HG03558 (cell line): ENCODE results near the gene KRTAP5-3.

Source experiments
- ATAC-seq: cut with Tn5 transposase; IDR thresholded peaks from one replicate; pipeline ENCODE4 v1.9.1; 2021; ENCODE audit warnings: moderate number of reproducible peaks; ENCODE audit not compliant: unreplicated experiment; ENCODE audit errors: extremely low read depth

KRTAP5-3 gene

DNA sequence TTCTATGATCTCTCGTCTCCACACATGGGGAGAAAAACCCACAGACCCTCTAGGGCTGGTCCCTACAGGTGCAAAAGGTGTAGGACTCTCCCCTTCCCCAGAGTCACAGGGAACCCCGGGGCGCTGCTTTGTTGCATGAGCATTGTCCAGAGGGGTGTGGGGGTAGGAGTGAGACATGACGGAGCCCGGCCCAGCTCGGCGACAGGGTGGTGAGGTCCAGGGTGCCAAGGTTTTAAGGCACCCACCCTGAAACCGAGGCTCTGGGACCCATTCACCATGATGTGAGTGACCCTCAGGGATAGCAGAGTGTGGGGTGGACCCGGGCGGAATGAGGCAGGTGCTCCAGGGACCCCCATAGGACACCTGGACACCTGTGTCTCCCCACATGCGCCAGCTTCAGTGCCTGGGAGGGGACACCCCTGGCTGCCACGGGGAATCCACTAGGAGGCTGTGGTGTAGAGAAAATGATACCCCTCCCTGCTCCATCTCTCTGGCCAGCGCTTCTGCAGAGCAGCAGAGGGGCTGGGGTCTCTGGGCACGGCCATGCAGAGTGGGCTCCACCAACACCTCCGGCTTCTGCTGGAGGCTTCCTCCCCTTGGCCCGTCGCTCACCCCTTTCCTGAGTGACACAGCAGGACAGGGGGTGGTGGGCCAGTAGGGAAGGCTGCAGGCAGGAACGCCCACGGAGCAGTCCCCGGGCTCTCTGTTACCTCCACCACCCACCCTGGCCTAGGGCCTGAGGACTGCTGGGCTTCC, 36.5 kb upstream of the KRTAP5-3 start:
- ATAC-seq, result no peak

DNA sequence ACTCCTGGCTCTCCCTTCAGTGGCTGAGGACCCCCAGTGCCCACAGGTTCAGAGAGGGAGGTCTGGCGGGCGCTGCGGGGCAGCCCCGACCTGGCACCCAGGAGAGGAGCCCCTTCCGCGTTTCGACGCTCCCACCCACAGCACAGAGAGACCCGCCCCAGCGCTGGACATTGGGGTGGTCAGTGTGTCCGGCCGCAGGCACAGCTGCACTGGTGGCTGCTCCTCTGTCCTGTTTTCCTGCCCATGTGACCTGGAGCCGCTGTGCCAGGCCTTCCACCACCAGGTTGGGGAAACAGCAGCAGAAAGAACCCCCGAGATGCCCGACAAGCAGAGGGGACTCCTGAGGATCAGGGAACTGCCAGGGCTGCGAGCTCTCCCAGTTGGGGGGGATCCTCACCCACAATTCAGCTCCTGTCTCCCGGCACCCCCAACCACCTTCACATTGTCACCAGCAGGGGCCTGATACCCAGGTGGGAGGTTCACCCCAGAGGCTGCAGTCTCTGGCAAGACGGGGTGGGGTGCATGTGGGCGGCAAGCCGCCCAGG, 35.0 kb upstream of the KRTAP5-3 start:
- no peak for ATAC-seq

- ATAC-seq, result no peak
These were observed 34.3 kb upstream of the KRTAP5-3 start for GRCh38 chr11:1642288-1643145.

- ATAC-seq, result no peak
These were observed 32.8 kb upstream of the KRTAP5-3 start for GRCh38 chr11:1641096-1641495.

- ATAC-seq, result no peak
These were observed 32.0 kb upstream of the KRTAP5-3 start for GRCh38 chr11:1640076-1640946.

DNA sequence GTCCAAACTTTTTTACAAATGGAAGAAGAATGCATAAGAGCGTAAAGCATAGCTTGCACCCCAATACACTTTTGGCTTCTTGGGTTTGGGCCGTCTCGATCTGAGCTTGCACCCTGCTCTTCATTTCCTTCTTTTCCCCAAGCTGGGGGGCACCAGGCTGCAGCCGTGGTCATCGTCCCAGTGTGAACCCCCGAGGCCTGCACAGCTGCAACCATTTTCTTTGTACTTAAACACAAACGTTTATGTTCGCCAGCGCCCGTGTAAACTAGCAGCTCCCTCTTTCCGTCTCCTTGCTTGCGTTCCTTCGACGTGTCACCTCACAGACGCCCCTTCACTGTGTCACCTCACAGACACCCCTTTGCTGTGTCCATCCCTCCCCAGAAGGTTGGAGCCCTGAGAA, 31.4 kb upstream of the KRTAP5-3 start:
- no peak for ATAC-seq

- no peak for ATAC-seq
These were observed 30.9 kb upstream of the KRTAP5-3 start for GRCh38 chr11:1639102-1639620.

DNA sequence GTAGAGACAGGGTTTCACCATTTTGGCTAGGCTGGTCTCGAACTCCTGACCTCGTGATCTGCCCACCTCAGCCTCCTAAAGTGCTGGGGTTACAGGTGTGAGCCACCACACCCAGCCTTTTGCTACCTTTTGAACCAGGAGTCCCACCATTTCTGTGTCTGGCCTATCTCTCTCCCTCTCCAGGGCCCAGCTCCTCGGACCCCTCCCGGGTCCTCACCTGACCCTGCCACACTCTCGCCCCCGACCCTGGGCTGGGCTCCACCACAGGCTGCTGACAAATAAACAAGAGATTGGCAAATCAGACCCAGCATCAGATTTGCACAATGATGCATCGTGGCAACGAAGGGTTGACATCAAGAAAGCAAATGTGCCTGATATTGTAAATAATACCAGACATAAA, 30.1 kb upstream of the KRTAP5-3 start:
- no peak for ATAC-seq

- no peak for ATAC-seq
These were observed 29.4 kb upstream of the KRTAP5-3 start for GRCh38 chr11:1637628-1638027.

GRCh38 chr11:1636291-1636950, 28.2 kb upstream of the KRTAP5-3 start:
- no peak for ATAC-seq

DNA sequence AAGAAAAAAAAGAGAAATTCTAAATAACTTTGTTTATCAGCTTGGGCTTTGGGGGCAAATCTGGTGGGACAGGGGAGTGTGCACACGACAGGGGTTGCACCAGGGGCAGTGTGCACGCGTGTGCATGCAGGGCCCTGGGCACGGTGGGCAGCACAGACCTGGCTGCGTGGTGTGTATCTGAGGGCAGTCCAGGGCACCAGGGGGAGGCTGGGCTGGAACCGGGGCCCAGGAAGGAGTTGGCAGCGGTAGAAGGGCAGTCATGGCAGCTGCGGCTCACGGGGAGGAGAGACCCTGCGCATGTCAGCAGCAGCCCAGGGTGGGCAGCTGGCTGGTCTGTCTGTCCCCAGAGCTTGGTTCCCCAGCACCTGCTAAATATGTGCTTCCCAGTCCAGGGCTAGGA, 25.6 kb upstream of the KRTAP5-3 start:
- no peak for ATAC-seq

- ATAC-seq, result no peak
These were observed 23.9 kb upstream of the KRTAP5-3 start for GRCh38 chr11:1632053-1632714.

- ATAC-seq, result no peak
These were observed 22.9 kb upstream of the KRTAP5-3 start for GRCh38 chr11:1631066-1631568.

DNA sequence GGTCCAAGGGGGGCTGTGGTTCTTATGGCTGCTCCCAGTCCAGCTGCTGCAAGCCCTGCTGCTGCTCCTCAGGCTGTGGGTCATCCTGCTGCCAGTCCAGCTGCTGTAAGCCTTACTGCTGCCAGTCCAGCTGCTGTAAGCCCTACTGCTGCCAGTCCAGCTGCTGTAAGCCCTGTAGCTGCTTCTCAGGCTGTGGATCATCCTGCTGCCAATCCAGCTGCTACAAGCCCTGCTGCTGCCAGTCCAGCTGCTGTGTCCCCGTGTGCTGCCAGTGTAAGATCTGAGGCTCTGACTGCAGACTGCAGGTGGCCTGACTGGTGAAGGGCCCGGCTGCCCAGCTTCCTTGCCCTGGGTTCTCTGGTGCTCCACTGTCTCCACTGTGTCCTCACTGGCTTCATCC, 22.0 kb upstream of the KRTAP5-3 start:
- no peak for ATAC-seq

DNA sequence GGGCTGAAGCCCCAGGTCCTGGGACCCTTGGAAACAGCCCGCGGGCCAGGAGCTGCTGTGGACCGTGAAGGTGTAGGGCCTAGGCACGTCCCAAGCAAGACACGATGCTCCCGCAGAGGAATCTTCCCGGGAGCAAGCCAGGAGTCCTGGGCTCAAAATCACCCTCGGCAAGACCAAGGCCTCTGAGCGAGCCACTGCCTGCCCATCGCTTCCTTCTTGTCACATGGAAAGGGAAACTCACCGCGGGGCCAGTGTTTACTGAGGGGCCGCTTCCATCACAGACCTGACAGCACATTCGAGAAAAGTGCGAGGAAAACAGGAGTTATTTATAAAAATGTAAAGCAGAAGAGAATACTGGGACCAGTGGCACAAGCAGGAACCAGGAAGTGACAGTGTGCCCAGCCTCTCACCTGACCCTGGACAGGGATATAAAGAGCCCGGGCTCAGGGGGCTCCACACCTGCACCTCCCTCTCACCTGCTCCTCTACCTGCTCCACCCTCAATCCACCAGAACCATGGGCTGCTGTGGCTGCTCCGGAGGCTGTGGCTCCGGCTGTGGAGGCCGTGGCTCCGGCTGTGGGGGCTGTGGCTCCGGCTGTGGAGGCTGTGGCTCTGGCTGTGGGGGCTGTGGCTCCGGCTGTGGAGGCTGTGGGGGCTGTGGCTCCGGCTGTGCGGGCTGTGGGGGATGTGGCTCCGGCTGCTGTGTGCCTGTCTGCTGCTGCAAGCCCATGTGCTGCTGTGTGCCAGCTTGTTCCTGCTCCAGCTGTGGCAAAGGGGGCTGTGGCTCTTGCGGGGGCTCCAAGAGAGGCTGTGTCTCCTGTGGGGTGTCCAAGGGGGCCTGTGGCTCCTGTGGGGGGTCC, 21.3 kb upstream of the KRTAP5-3 start, which contains the start of gene KRTAP5-5:
Gene KRTAP5-5, plus strand, starts transcription at position 450 of the 860 bp plus-strand sequence. Its CDS starts 66 bp downstream, at position 516.
- no peak for ATAC-seq

DNA sequence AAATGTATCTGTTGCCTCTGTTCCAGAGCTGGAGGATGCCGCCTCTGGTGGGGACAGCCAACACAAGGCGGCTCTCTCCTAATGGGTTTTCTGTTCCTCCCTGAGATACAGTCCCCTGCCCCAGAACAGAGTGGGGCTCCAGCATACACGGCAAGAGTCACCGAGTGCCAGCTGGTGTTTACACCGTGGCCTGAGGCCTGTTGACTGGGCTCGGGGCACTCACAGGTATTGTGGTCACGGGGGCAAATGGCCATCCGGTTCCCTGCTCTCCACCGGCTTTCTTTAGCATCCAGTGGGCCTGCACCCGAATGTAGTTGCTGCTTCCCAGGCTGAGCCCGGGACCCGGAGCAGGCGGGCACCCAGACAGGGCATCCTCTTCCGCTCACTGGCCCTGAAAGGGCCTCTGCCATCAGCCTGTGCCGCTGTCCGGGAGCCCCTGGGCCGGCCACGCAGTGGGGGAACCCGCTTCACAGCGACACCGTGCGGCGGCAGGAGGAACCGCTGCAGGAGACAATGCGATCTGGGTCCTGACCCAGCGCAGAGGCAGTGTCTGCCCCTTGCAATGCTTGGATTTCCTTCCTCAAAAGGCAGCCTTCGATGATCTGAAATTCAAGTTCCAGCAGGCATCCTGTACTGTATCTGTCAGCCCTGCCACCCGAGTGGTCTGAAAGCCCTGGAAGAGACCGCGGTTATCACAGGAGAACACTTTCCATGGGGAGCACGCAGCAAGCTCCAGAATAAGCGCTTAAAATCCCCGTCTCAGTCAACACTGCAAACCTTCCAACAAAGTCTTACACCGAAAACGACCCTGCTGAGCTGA, 20.5 kb upstream of the KRTAP5-3 start:
- ATAC-seq, result no peak

DNA sequence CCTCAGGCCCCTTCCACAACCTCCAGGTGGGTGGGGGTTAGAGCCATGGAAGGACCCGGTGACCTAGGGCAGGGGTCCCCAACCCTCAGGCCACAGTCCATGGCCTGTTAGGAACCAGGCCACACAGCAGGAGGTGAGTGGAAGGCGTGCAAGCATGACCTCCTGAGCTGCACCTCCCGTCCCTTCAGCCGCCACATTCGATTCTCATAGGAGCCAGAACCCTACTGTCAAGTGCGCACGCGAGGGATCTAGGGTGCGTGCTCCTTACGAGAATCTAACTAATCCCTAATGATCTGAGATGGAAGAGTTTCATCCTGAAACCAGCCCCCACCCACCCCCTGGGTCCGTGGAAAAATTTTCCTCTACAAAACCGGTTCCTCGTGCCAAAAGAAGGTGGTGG, 17.3 kb upstream of the KRTAP5-3 start:
- no peak for ATAC-seq
